ENCODE data around the gene TMED4. TPM values are rescaled to one million over a fixed set of nuclear protein-coding genes. Genes with fewer than 3 reads are reported as not detected.
A peak's percentile ranks its signal among the peaks of the same experiment; 100 is the strongest.
"Not testable (repeated sequence)": the region's sequence is repeated elsewhere in the genome, so short reads cannot be mapped to it uniquely, and the experiment has no call there.

The TMED4 gene
- total RNA-seq, 1 experiment from 2014 or later, result 232 TPM

- no peak for DNase-seq (ENCODE audit: low read depth)
These were observed 13.1 kb downstream of the TMED4 start for GRCh38 chr7:44568771-44569560.

- DNase-seq (ENCODE audit: low read depth), result no peak
These were observed 14.1 kb downstream of the TMED4 start for GRCh38 chr7:44567884-44568283.

- no peak for DNase-seq (ENCODE audit: low read depth)
These were observed 15.4 kb downstream of the TMED4 start for GRCh38 chr7:44566680-44567079.

GRCh38 chr7:44565795-44566559 lies 16.1 kb downstream of the TMED4 start:
- no peak for DNase-seq (ENCODE audit: low read depth)

- peak; percentile 54 for DNase-seq (ENCODE audit: low read depth)
These were observed 16.8 kb downstream of the TMED4 start for GRCh38 chr7:44565097-44565794.

- DNase-seq (ENCODE audit: low read depth), result no peak
These were observed 17.4 kb downstream of the TMED4 start for GRCh38 chr7:44564606-44565005.

- no peak for DNase-seq (ENCODE audit: low read depth)
These were observed 18.8 kb downstream of the TMED4 start for GRCh38 chr7:44563171-44563679.

GRCh38 chr7:44562622-44562962 lies 19.4 kb downstream of the TMED4 start:
- DNase-seq (ENCODE audit: low read depth), result not testable (repeated sequence)

- DNase-seq (ENCODE audit: low read depth), result peak; percentile 82
These were observed 19.9 kb downstream of the TMED4 start for GRCh38 chr7:44561962-44562621.

GRCh38 chr7:44561481-44561880 lies 20.6 kb downstream of the TMED4 start:
- no peak for DNase-seq (ENCODE audit: low read depth)

GRCh38 chr7:44559485-44559884 lies 22.5 kb downstream of the TMED4 start:
- DNase-seq (ENCODE audit: low read depth), result no peak

- no peak for DNase-seq (ENCODE audit: low read depth)
These were observed 24.5 kb downstream of the TMED4 start for GRCh38 chr7:44557485-44557884.

- DNase-seq (ENCODE audit: low read depth), result no peak
These were observed 26.7 kb downstream of the TMED4 start for GRCh38 chr7:44555350-44555749.

GRCh38 chr7:44552473-44553005 lies 29.5 kb downstream of the TMED4 start:
- not testable (repeated sequence) for DNase-seq (ENCODE audit: low read depth)

GRCh38 chr7:44549457-44549856 lies 32.6 kb downstream of the TMED4 start:
- no peak for DNase-seq (ENCODE audit: low read depth)

GRCh38 chr7:44548893-44549292 lies 33.1 kb downstream of the TMED4 start:
- no peak for DNase-seq (ENCODE audit: low read depth)

GRCh38 chr7:44547536-44548231 lies 34.3 kb downstream of the TMED4 start:
- no peak for DNase-seq (ENCODE audit: low read depth)

- no peak for DNase-seq (ENCODE audit: low read depth)
These were observed 40.0 kb downstream of the TMED4 start for GRCh38 chr7:44541876-44542610.

- no peak for DNase-seq (ENCODE audit: low read depth)
These were observed 40.8 kb downstream of the TMED4 start, which contains the start of gene NPC1L1 for GRCh38 chr7:44541028-44541869. Gene NPC1L1, minus strand, starts transcription at chr7:44541330. Its CDS starts 71 bp downstream, at chr7:44541259.
